Osteocyte (in vitro differentiated cells): ENCODE results near the gene CCL21. TPM values are rescaled to one million over a fixed set of nuclear protein-coding genes. Genes with fewer than 3 reads are reported as not detected.
"Not testable (repeated sequence)": the region's sequence is repeated elsewhere in the genome, so short reads cannot be mapped to it uniquely, and the experiment has no call there.

Source experiments
- DNase-seq: peaks from one replicate; pipeline ENCODE4 v3.0.0; 2021; ENCODE audit warnings: mixed read lengths; ENCODE audit not compliant: unreplicated experiment; ENCODE audit errors: extremely low spot score
- H3K27ac Mint-ChIP-seq: one replicate; pipeline ENCODE4 v1.8.0; 2021; ENCODE audit warnings: mild to moderate bottlenecking, mixed read lengths; ENCODE audit not compliant: unreplicated experiment
- H3K27me3 Mint-ChIP-seq: one replicate; pipeline ENCODE4 v1.8.0; 2021; ENCODE audit warnings: mixed read lengths; ENCODE audit not compliant: unreplicated experiment
- H3K36me3 Mint-ChIP-seq: one replicate; pipeline ENCODE4 v1.8.0; 2021; ENCODE audit warnings: mixed read lengths; ENCODE audit not compliant: unreplicated experiment
- H3K4me1 Mint-ChIP-seq: one replicate; pipeline ENCODE4 v1.8.0; 2021; ENCODE audit warnings: mixed read lengths; ENCODE audit not compliant: unreplicated experiment
- H3K4me3 Mint-ChIP-seq: one replicate; pipeline ENCODE4 v1.8.0; 2021; ENCODE audit warnings: mild to moderate bottlenecking, moderate library complexity, mixed read lengths; ENCODE audit not compliant: unreplicated experiment
- H3K9me3 Mint-ChIP-seq: one replicate; pipeline ENCODE4 v1.8.0; 2021; ENCODE audit warnings: mixed read lengths; ENCODE audit not compliant: unreplicated experiment
- CTCF ChIP-seq: fragments of 200-600 bp; sonication (generic); IDR thresholded peaks from 2 replicates; pipeline ENCODE4 v1.5.0; 2021; ENCODE audit warnings: antibody characterized with exemption, mild to moderate bottlenecking, moderate library complexity
- total RNA-seq: library from RNA; stranded (reverse); gene quantifications from 2 replicates; pipeline ENCODE4 v1.2.1, GENCODE V29; 2021

The CCL21 gene
- total RNA-seq, 1 donor from 2014 or later: not detected

GRCh38 chr9:34732478-34732877 is 22.5 kb upstream of the CCL21 start:
- no peak for DNase-seq
- TF ChIP-seq CTCF: no peak
- Mint-ChIP-seq H3K4me1 (no peaks in the 10 kb centered on the region), H3K4me3 (no peak overlapping the region), H3K27ac (no peak overlapping the region), H3K9me3 (no peaks in the 10 kb centered on the region), H3K27me3 (peaks cover 52% of the 10 kb centered on the region), H3K36me3 (no peaks in the 10 kb centered on the region)

GRCh38 chr9:34723141-34723540 is 13.2 kb upstream of the CCL21 start:
- no peak overlapping the region for H3K4me3 Mint-ChIP-seq
- peaks cover 26% of the 10 kb centered on the region for H3K27me3 Mint-ChIP-seq
- TF ChIP-seq CTCF: no peak
- no peaks in the 10 kb centered on the region for H3K36me3 Mint-ChIP-seq
- H3K9me3 Mint-ChIP-seq: no peaks in the 10 kb centered on the region
- no peak for DNase-seq
- no peak overlapping the region for H3K27ac Mint-ChIP-seq
- H3K4me1 Mint-ChIP-seq: no peaks in the 10 kb centered on the region

GRCh38 chr9:34719769-34720025 is 9.8 kb upstream of the CCL21 start:
- H3K27me3 Mint-ChIP-seq: peaks cover 26% of the 10 kb centered on the region
- H3K36me3 Mint-ChIP-seq, H3K4me3 Mint-ChIP-seq, H3K4me1 Mint-ChIP-seq, H3K9me3 Mint-ChIP-seq, H3K27ac Mint-ChIP-seq: not testable (repeated sequence)
- DNase-seq: peak; percentile 57

- no peak for TF ChIP-seq CTCF
- H3K9me3 Mint-ChIP-seq: no peaks in the 10 kb centered on the region
- no peaks in the 10 kb centered on the region for H3K36me3 Mint-ChIP-seq
- H3K27ac Mint-ChIP-seq: no peak overlapping the region
- peaks cover 29% of the 10 kb centered on the region for H3K27me3 Mint-ChIP-seq
- H3K4me3 Mint-ChIP-seq: no peak overlapping the region
- DNase-seq: peak; percentile 57
- no peaks in the 10 kb centered on the region for H3K4me1 Mint-ChIP-seq
Observed at GRCh38 chr9:34719021-34719768, 9.3 kb upstream of the CCL21 start.

- Mint-ChIP-seq H3K27ac (no peak overlapping the region), H3K4me3 (no peak overlapping the region), H3K9me3 (no peaks in the 10 kb centered on the region), H3K4me1 (no peaks in the 10 kb centered on the region), H3K36me3 (no peaks in the 10 kb centered on the region), H3K27me3 (peaks cover 40% of the 10 kb centered on the region)
- peak; percentile 68 for DNase-seq
- TF ChIP-seq CTCF: no peak
Observed at GRCh38 chr9:34717996-34718614, 8.2 kb upstream of the CCL21 start.
